NCI-H1417 (cell line): ENCODE results near the gene EPHB1.
"Not testable (repeated sequence)": the region's sequence is repeated elsewhere in the genome, so short reads cannot be mapped to it uniquely, and the experiment has no call there.

Experiments used
- DNase-seq, 3 experiments: peaks; one replicate each; lab custom pipeline; 2025; lab: John Stamatoyannopoulos, UW

The EPHB1 gene

GRCh38 chr3:135083756-135084155 lies 288.7 kb downstream of the EPHB1 start:
- peak in 2 of 3 experiments; percentile 2 to 41 for DNase-seq

- no peak for DNase-seq
These were observed 289.3 kb downstream of the EPHB1 start for GRCh38 chr3:135084405-135084804.

GRCh38 chr3:135084976-135085375 lies 289.9 kb downstream of the EPHB1 start:
- DNase-seq: no peak

- peak in 1 of 3 experiments; percentile 38 for DNase-seq
These were observed 290.8 kb downstream of the EPHB1 start for GRCh38 chr3:135085652-135086436.

- DNase-seq: no peak
These were observed 292.7 kb downstream of the EPHB1 start for GRCh38 chr3:135087782-135088181.

- no peak for DNase-seq
These were observed 294.4 kb downstream of the EPHB1 start for GRCh38 chr3:135089451-135089850.

- DNase-seq: no peak
These were observed 295.1 kb downstream of the EPHB1 start for GRCh38 chr3:135090020-135090717.

- DNase-seq: no peak
These were observed 296.9 kb downstream of the EPHB1 start for GRCh38 chr3:135091946-135092345.

GRCh38 chr3:135093121-135093520 lies 298.1 kb downstream of the EPHB1 start:
- DNase-seq: no peak

- DNase-seq: peak in 2 of 3 experiments; percentile 7 to 83
These were observed 302.4 kb downstream of the EPHB1 start for GRCh38 chr3:135097276-135097946.

- peak in 2 of 3 experiments; percentile 14 to 29 for DNase-seq
These were observed 304.8 kb downstream of the EPHB1 start for GRCh38 chr3:135099734-135100355.

- peak; percentile 14 to 69 (median 43) for DNase-seq
These were observed 305.3 kb downstream of the EPHB1 start for GRCh38 chr3:135100366-135100765.

GRCh38 chr3:135103917-135104316 lies 308.9 kb downstream of the EPHB1 start:
- DNase-seq: peak in 2 of 3 experiments; percentile 47 to 77

- DNase-seq: peak in 2 of 3 experiments; percentile 62 to 78
These were observed 311.4 kb downstream of the EPHB1 start for GRCh38 chr3:135106445-135106844.

- DNase-seq: no peak
These were observed 312.0 kb downstream of the EPHB1 start for GRCh38 chr3:135107043-135107442.

GRCh38 chr3:135109681-135110080 lies 314.6 kb downstream of the EPHB1 start:
- peak in 2 of 3 experiments; percentile 42 to 77 for DNase-seq

GRCh38 chr3:135114551-135114950 lies 319.5 kb downstream of the EPHB1 start:
- not testable (repeated sequence) for DNase-seq

GRCh38 chr3:135117977-135118376 lies 322.9 kb downstream of the EPHB1 start:
- DNase-seq: no peak

- no peak for DNase-seq
These were observed 323.7 kb downstream of the EPHB1 start for GRCh38 chr3:135118792-135119191.

GRCh38 chr3:135125171-135125801 lies 330.2 kb downstream of the EPHB1 start:
- no peak for DNase-seq

- DNase-seq: peak in 1 of 3 experiments; percentile 30
These were observed 332.9 kb downstream of the EPHB1 start for GRCh38 chr3:135127946-135128470.
